ENCODE data around the gene UBAC2.

UBAC2 gene

GRCh38 chr13:99313941-99314340, 113.3 kb downstream of the UBAC2 start:
- POLR2A ChIA-PET, result no interaction called here
- CTCF ChIA-PET, result no interaction called here
- TF ChIP-seq SP1 (IDR thresholded peaks at IDR 0.05) (no peak), NFRKB (IDR thresholded peaks at IDR 0.05) (no peak), FOXM1 (IDR thresholded peaks at IDR 0.05; ENCODE audit: borderline replicate concordance) (no peak), L3MBTL2 (conservative IDR thresholded peaks at IDR 0.05) (no peak), ZNF384 (IDR thresholded peaks at IDR 0.05) (no peak), PKNOX1 (IDR thresholded peaks at IDR 0.05) (no peak), ARNT (IDR thresholded peaks at IDR 0.05) (no peak), BHLHE40 (IDR thresholded peaks at IDR 0.05; ENCODE audit: borderline replicate concordance) (no peak), FOXK2 (IDR thresholded peaks at IDR 0.05) (no peak), LEF1 (IDR thresholded peaks at IDR 0.05; ENCODE audit: borderline replicate concordance) (no peak)
- DNase-seq (ENCODE audit: extremely low spot score), result no peak

GRCh38 chr13:99314640-99315176, 114.1 kb downstream of the UBAC2 start:
- CTCF ChIA-PET, result no interaction called here
- DNase-seq (ENCODE audit: extremely low spot score), result no peak
- no peak for TF ChIP-seq HDGF (IDR thresholded peaks at IDR 0.05; ENCODE audit: borderline replicate concordance)
- no peak for TF ChIP-seq LEF1 (IDR thresholded peaks at IDR 0.05; ENCODE audit: borderline replicate concordance)
- TF ChIP-seq ARNT (IDR thresholded peaks at IDR 0.05), result no peak
- TF ChIP-seq PKNOX1 (IDR thresholded peaks at IDR 0.05), result no peak
- no peak for TF ChIP-seq TARDBP (IDR thresholded peaks at IDR 0.05)
- TF ChIP-seq CTBP1 (IDR thresholded peaks at IDR 0.05; ENCODE audit: borderline replicate concordance), result no peak
- no peak for TF ChIP-seq FOXM1 (IDR thresholded peaks at IDR 0.05; ENCODE audit: borderline replicate concordance)
- TF ChIP-seq ZNF384 (IDR thresholded peaks at IDR 0.05), result no peak
- TF ChIP-seq L3MBTL2 (conservative IDR thresholded peaks at IDR 0.05), result no peak
- no peak for TF ChIP-seq BHLHE40 (IDR thresholded peaks at IDR 0.05; ENCODE audit: borderline replicate concordance)
- no peak for TF ChIP-seq NFRKB (IDR thresholded peaks at IDR 0.05)
- TF ChIP-seq ELF4 (IDR thresholded peaks at IDR 0.05), result no peak
- TF ChIP-seq FOXK2 (IDR thresholded peaks at IDR 0.05), result no peak
- no peak for TF ChIP-seq SUZ12 (IDR thresholded peaks at IDR 0.05)
- TF ChIP-seq SP1 (IDR thresholded peaks at IDR 0.05), result no peak
- TF ChIP-seq FOXA1 (IDR thresholded peaks at IDR 0.05), result no peak
- POLR2A ChIA-PET, result no interaction called here

DNA sequence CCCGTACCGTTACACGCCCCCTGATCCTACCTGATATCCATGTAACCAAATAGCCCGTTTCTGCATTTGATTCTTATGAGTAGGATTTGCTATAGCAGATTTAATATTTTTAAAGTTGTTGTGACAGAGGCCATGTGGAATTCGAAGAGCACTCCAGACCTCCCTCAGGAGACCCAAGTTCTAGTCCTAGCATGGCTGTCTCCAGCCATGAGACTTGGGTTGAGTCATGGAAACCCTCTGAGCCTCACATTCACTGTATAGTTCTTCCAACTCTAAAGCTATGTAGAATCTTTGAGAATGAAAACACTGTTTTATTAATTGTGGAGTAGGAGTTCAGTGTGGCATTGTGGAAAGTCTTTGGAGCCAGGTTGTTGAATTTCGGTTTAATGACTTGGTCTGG, 114.5 kb downstream of the UBAC2 start:
- ChIA-PET CTCF (no interaction called here), POLR2A (no interaction called here)
- DNase-seq (ENCODE audit: extremely low spot score), result no peak
- TF ChIP-seq FOXK2 (IDR thresholded peaks at IDR 0.05) (no peak), ZNF384 (IDR thresholded peaks at IDR 0.05) (no peak), ARNT (IDR thresholded peaks at IDR 0.05) (no peak), PKNOX1 (IDR thresholded peaks at IDR 0.05) (no peak), L3MBTL2 (conservative IDR thresholded peaks at IDR 0.05) (no peak), HDGF (IDR thresholded peaks at IDR 0.05; ENCODE audit: borderline replicate concordance) (no peak), FOXM1 (IDR thresholded peaks at IDR 0.05; ENCODE audit: borderline replicate concordance) (no peak)

DNA sequence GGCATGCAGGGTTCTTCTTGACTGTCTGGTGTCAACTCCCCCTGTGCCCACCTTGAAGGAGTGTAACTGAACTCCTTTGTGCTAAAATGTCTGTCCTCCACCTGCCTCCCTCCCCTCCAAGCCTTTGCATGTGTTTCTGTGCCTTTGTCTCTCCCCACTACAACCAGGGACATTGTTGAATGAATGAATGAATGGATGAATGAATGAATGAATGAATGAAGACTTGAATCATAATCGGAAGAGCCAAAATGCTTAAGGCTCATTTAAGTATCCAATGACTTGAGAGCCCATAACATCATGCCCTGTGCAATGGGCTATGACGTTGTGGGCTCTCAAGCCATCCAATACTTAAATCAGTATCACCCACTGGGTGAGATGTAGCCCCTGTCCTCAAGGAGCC, 115.6 kb downstream of the UBAC2 start:
- CTCF ChIA-PET, result no interaction called here
- DNase-seq (ENCODE audit: extremely low spot score), result no peak
- no peak for TF ChIP-seq FOXA1 (IDR thresholded peaks at IDR 0.05)
- no peak for TF ChIP-seq FOXK2 (IDR thresholded peaks at IDR 0.05)
- no peak for TF ChIP-seq ZNF384 (IDR thresholded peaks at IDR 0.05)
- TF ChIP-seq L3MBTL2 (conservative IDR thresholded peaks at IDR 0.05), result no peak
- no peak for TF ChIP-seq FOXM1 (IDR thresholded peaks at IDR 0.05; ENCODE audit: borderline replicate concordance)
- no peak for TF ChIP-seq SP1 (IDR thresholded peaks at IDR 0.05)
- no peak for TF ChIP-seq TARDBP (IDR thresholded peaks at IDR 0.05)
- POLR2A ChIA-PET, result no interaction called here

- no peak for TF ChIP-seq SP1 (IDR thresholded peaks at IDR 0.05)
- no peak for TF ChIP-seq ARNT (IDR thresholded peaks at IDR 0.05)
- TF ChIP-seq L3MBTL2 (conservative IDR thresholded peaks at IDR 0.05), result no peak
- no peak for TF ChIP-seq PKNOX1 (IDR thresholded peaks at IDR 0.05)
- no peak for TF ChIP-seq BHLHE40 (IDR thresholded peaks at IDR 0.05; ENCODE audit: borderline replicate concordance)
- no peak for TF ChIP-seq FOXA1 (IDR thresholded peaks at IDR 0.05)
- TF ChIP-seq FOXK2 (IDR thresholded peaks at IDR 0.05), result no peak
- TF ChIP-seq HDGF (IDR thresholded peaks at IDR 0.05; ENCODE audit: borderline replicate concordance), result no peak
- no peak for TF ChIP-seq ELF4 (IDR thresholded peaks at IDR 0.05)
- no peak for TF ChIP-seq SUZ12 (IDR thresholded peaks at IDR 0.05)
- no peak for TF ChIP-seq ZNF384 (IDR thresholded peaks at IDR 0.05)
- no peak for TF ChIP-seq NFRKB (IDR thresholded peaks at IDR 0.05)
- TF ChIP-seq TARDBP (IDR thresholded peaks at IDR 0.05), result no peak
- no peak for TF ChIP-seq FOXM1 (IDR thresholded peaks at IDR 0.05; ENCODE audit: borderline replicate concordance)
- no peak for TF ChIP-seq CTBP1 (IDR thresholded peaks at IDR 0.05; ENCODE audit: borderline replicate concordance)
- TF ChIP-seq LEF1 (IDR thresholded peaks at IDR 0.05; ENCODE audit: borderline replicate concordance), result no peak
- no peak for DNase-seq (ENCODE audit: extremely low spot score)
- CTCF ChIA-PET, result no interaction called here
Measured at GRCh38 chr13:99316657-99317256, 116.1 kb downstream of the UBAC2 start.

More at GRCh38 chr13:99316657-99317256, 116.1 kb downstream of the UBAC2 start:
- POLR2A ChIA-PET, result interaction anchor here (0.7 kb wide), 1 partner anchor 8 kb away, joined by 3 read pairs; no protein-coding TSS in a partner anchor
